Measurements from ENCODE around the gene SUSD4. TPM values are rescaled to one million over a fixed set of nuclear protein-coding genes. Genes with fewer than 3 reads are reported as not detected.

The SUSD4 gene
- total and polyA plus RNA-seq, 9 of the 15 experiments (the other 6 are each of a cell fraction or from before 2014, with no cell fraction given) = 0.06 to 1.7 (median 0.09) TPM; not detected in 4

DNA sequence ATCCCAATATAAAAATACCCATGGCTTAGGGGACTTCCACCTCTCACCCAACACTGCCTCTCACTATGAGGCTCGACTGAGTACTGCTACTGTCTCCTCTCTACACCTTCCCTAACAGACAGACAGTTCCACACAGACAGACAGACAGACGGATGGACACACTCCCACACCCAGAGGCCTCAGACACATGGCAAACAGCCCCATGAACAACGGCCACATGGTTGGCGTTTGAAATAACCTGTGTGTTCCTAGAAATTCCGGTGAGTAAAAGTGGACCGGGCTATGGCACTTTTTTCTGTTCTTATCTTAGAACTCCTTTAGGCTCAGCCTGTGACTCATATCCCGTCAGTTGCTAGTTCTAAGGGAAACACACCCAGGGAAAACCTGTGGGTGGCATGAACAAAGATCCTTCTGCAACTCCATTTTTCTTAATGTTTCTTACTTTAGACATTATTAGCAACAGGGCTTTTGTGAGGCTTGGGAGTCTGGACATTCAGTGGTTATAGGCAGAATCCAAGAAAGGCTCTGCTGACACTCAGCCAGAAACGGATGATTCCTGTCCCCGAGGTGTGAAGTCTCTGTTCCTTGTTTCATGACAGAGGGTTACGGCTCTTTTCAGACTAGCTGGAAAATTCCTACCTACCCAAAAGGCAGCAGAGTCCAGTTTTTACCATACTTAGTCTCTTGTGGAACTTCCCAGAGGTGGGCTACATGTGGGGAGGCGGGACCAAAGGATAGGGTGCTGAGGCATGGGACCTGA is 130.4 kb downstream of the SUSD4 start (continued):
- peak; percentile 61; the same call in 1 of the 2 replicates for TF ChIP-seq TOE1 (IDR thresholded peaks at IDR 0.05; ENCODE audit: borderline replicate concordance)
- TF ChIP-seq TOE1 (CRISPR knock-in tag; IDR thresholded peaks at IDR 0.05; ENCODE audit: borderline replicate concordance, low read depth) = no peak
- TF ChIP-seq, protein P1, sequence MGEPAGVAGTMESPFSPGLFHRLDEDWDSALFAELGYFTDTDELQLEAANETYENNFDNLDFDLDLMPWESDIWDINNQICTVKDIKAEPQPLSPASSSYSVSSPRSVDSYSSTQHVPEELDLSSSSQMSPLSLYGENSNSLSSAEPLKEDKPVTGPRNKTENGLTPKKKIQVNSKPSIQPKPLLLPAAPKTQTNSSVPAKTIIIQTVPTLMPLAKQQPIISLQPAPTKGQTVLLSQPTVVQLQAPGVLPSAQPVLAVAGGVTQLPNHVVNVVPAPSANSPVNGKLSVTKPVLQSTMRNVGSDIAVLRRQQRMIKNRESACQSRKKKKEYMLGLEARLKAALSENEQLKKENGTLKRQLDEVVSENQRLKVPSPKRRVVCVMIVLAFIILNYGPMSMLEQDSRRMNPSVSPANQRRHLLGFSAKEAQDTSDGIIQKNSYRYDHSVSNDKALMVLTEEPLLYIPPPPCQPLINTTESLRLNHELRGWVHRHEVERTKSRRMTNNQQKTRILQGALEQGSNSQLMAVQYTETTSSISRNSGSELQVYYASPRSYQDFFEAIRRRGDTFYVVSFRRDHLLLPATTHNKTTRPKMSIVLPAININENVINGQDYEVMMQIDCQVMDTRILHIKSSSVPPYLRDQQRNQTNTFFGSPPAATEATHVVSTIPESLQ (CRISPR knock-in tag; IDR thresholded peaks at IDR 0.05) = no peak
- no peak for TF ChIP-seq BRF2 (IDR thresholded peaks at IDR 0.05; ENCODE audit: borderline replicate concordance, insufficient read depth, insufficient read length)
- TF ChIP-seq, protein P2, sequence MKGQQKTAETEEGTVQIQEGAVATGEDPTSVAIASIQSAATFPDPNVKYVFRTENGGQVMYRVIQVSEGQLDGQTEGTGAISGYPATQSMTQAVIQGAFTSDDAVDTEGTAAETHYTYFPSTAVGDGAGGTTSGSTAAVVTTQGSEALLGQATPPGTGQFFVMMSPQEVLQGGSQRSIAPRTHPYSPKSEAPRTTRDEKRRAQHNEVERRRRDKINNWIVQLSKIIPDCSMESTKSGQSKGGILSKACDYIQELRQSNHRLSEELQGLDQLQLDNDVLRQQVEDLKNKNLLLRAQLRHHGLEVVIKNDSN (CRISPR knock-in tag; IDR thresholded peaks at IDR 0.05) = no peak
- 0 out of 2 replicates have a peak, but pooled peaks have one; percentile 23 for TF ChIP-seq TEAD2 (tag; IDR thresholded peaks at IDR 0.05)
- TF ChIP-seq, protein P3, sequence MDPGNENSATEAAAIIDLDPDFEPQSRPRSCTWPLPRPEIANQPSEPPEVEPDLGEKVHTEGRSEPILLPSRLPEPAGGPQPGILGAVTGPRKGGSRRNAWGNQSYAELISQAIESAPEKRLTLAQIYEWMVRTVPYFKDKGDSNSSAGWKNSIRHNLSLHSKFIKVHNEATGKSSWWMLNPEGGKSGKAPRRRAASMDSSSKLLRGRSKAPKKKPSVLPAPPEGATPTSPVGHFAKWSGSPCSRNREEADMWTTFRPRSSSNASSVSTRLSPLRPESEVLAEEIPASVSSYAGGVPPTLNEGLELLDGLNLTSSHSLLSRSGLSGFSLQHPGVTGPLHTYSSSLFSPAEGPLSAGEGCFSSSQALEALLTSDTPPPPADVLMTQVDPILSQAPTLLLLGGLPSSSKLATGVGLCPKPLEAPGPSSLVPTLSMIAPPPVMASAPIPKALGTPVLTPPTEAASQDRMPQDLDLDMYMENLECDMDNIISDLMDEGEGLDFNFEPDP (CRISPR knock-in tag; IDR thresholded peaks at IDR 0.05) = peak; percentile 58; the same call in 1 of the 2 replicates
- TF ChIP-seq TCF15 (CRISPR knock-in tag; IDR thresholded peaks at IDR 0.05) = no peak; the same call in 1 of the 2 replicates
- peak in 1 of 2 experiments; percentile 93; a peak in 2 of 4 replicates for TF ChIP-seq ZNF639 (CRISPR knock-in tag; conservative IDR thresholded peaks at IDR 0.05 in 1 of 2, IDR thresholded peaks at IDR 0.05 in 1 of 2)
- TF ChIP-seq RBM22 (IDR thresholded peaks at IDR 0.05; ENCODE audit: low read depth, low read length, poor library complexity, severe bottlenecking) = no peak
- no peak for TF ChIP-seq RBM17 (IDR thresholded peaks at IDR 0.05; ENCODE audit: borderline replicate concordance, low read depth, low read length)
- TF ChIP-seq RBM14 (IDR thresholded peaks at IDR 0.05; ENCODE audit: borderline replicate concordance, insufficient read depth, low read depth, low read length) = no peak
- peak; percentile 83 for TF ChIP-seq HDAC2 (IDR thresholded peaks at IDR 0.05)
- TF ChIP-seq EZH2 (IDR thresholded peaks at IDR 0.05; ENCODE audit: borderline replicate concordance, low read depth, low read length) = no peak
- 0 out of 2 replicates have a peak, but pooled peaks have one; percentile 2 for TF ChIP-seq ARID3A (IDR thresholded peaks at IDR 0.05; ENCODE audit: borderline replicate concordance, low read depth, low read length)

Measured in K562 (cell line).